ENCODE measurements around the gene AK1.

Gene AK1

DNA sequence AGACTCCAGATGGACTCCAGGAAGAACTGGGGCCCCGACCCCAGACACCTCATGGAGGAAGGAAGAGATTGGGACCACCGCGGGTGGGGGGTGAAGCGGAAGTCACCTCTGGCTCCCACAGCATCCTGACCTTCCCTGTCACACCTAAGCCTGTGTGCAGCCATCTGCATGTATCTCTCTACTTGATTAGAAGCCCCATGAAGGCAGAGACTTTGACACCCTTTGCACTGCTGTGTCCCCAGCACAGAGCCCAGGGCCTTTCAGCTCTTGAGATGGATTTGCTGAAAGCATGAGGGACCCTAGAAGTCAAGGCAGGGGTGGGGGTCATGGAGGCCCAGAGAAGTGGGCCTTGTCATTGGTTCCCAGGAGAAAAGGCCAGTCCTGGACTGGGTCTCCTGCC lies 20.2 kb downstream of the AK1 start:
- Histone ChIP-seq H2AK5ac (ENCODE audit: low read length, severe bottlenecking) (no peak overlapping the region), H3K9ac (ENCODE audit: low read length) (peak overlapping the region; percentile 36)

GRCh38 chr9:127856729-127857116 lies 20.8 kb downstream of the AK1 start:
- Histone ChIP-seq H3K23ac (ENCODE audit: low read length in 2 of 2) (no peak overlapping the region), H2BK120ac (ENCODE audit: low read depth, low read length) (peak overlapping the region; percentile 84), H3K14ac (ENCODE audit: low read length in 2 of 2) (peak overlapping the region in 1 of 2 experiments; percentile 56), H3K18ac (ENCODE audit: low read depth in 1 of 2, low read length in 2 of 2) (peak overlapping the region; percentile 14 to 61), H2BK15ac (ENCODE audit: low read depth, poor library complexity, severe bottlenecking) (peak overlapping the region; percentile 56), H4K91ac (ENCODE audit: low read length) (peak overlapping the region; percentile 83), H2AK5ac (ENCODE audit: low read length, severe bottlenecking) (no peak overlapping the region), H3K9ac (ENCODE audit: low read length) (no peak overlapping the region), H3K79me1 (replicated peaks; ENCODE audit: low read length, poor library complexity, severe bottlenecking) (peaks cover 4% of the 10 kb centered on the region), H3K4me1 (ENCODE audit: control insufficient read depth, insufficient read depth, low read depth, low read length) (peaks cover 37% of the 10 kb centered on the region), H2AFZ (ENCODE audit: low read depth, low read length) (no peak overlapping the region), H2BK12ac (ENCODE audit: low read length in 2 of 2) (peak overlapping the region; percentile 59 to 94), H3K4me3 (ENCODE audit: insufficient read depth in 1 of 2, low read depth in 1 of 2, low read length in 2 of 2) (no peak overlapping the region), H4K8ac (ENCODE audit: low read length) (peak overlapping the region; percentile 78), H3K36me3 (ENCODE audit: control insufficient read depth in 1 of 2, insufficient read depth in 2 of 2, low read depth in 1 of 2, low read length in 2 of 2) (peaks cover 0 to 14% of the 10 kb centered on the region in 2 experiments), H3K27me3 (ENCODE audit: control insufficient read depth in 1 of 2, insufficient read depth in 1 of 2, low read length in 2 of 2) (no peaks in the 10 kb centered on the region), H3K4ac (ENCODE audit: low read depth in 1 of 2, low read length in 2 of 2) (peak overlapping the region in 1 of 2 experiments; percentile 30), H3K27ac (ENCODE audit: low read length, poor library complexity, severe bottlenecking) (no peak overlapping the region), H3K4me2 (ENCODE audit: low read length, poor library complexity, severe bottlenecking) (no peak overlapping the region), H2BK5ac (ENCODE audit: low read depth, low read length, poor library complexity, severe bottlenecking) (no peak overlapping the region), H3K9me3 (ENCODE audit: control insufficient read depth, low read length) (no peaks in the 10 kb centered on the region)
- 94% methylated on average over 8 of the region's 8 CpGs for WGBS
- DNase-seq, result no peak

More for the DNA sequence above, 20.2 kb downstream of the AK1 start:
- WGBS, result 100% methylated on average over 4 of the region's 4 CpGs
- H3K27ac ChIP-seq (ENCODE audit: low read length, poor library complexity, severe bottlenecking), result no peak overlapping the region
- H3K4me3 ChIP-seq (ENCODE audit: insufficient read depth in 1 of 2, low read depth in 1 of 2, low read length in 2 of 2), result no peak overlapping the region
- H2BK12ac ChIP-seq (ENCODE audit: low read length in 2 of 2), result peak overlapping the region; percentile 95
- peak overlapping the region in 1 of 2 experiments; percentile 1 for H3K14ac ChIP-seq (ENCODE audit: low read length in 2 of 2)
- no peak overlapping the region for H2BK5ac ChIP-seq (ENCODE audit: low read depth, low read length, poor library complexity, severe bottlenecking)
- H3K4ac ChIP-seq (ENCODE audit: low read depth in 1 of 2, low read length in 2 of 2), result peak overlapping the region in 1 of 2 experiments; percentile 52
- no peak overlapping the region for H3K23ac ChIP-seq (ENCODE audit: low read length in 2 of 2)
- peak overlapping the region; percentile 93 for H4K91ac ChIP-seq (ENCODE audit: low read length)
- peak overlapping the region; percentile 56 for H2BK120ac ChIP-seq (ENCODE audit: low read depth, low read length)
- peaks cover 4% of the 10 kb centered on the region for H3K79me1 ChIP-seq (replicated peaks; ENCODE audit: low read length, poor library complexity, severe bottlenecking)
- H3K36me3 ChIP-seq (ENCODE audit: control insufficient read depth in 1 of 2, insufficient read depth in 2 of 2, low read depth in 1 of 2, low read length in 2 of 2), result peaks cover 0 to 9% of the 10 kb centered on the region in 2 experiments
- no peak overlapping the region for H2AFZ ChIP-seq (ENCODE audit: low read depth, low read length)
- no peak for DNase-seq
- H3K27me3 ChIP-seq (ENCODE audit: control insufficient read depth in 1 of 2, insufficient read depth in 1 of 2, low read length in 2 of 2), result no peaks in the 10 kb centered on the region
- H3K18ac ChIP-seq (ENCODE audit: low read depth in 1 of 2, low read length in 2 of 2), result peak overlapping the region; percentile 50 to 73
- no peaks in the 10 kb centered on the region for H3K9me3 ChIP-seq (ENCODE audit: control insufficient read depth, low read length)
- peaks cover 39% of the 10 kb centered on the region for H3K4me1 ChIP-seq (ENCODE audit: control insufficient read depth, insufficient read depth, low read depth, low read length)
- H2BK15ac ChIP-seq (ENCODE audit: low read depth, poor library complexity, severe bottlenecking), result peak overlapping the region; percentile 60
- peak overlapping the region; percentile 59 for H4K8ac ChIP-seq (ENCODE audit: low read length)
- H3K4me2 ChIP-seq (ENCODE audit: low read length, poor library complexity, severe bottlenecking), result no peak overlapping the region

GRCh38 chr9:127856094-127856728 lies 21.3 kb downstream of the AK1 start:
- Histone ChIP-seq H3K18ac (ENCODE audit: low read depth in 1 of 2, low read length in 2 of 2) (peak overlapping the region; percentile 61), H3K4ac (ENCODE audit: low read depth in 1 of 2, low read length in 2 of 2) (peak overlapping the region; percentile 18 to 37), H3K27me3 (ENCODE audit: control insufficient read depth in 1 of 2, insufficient read depth in 1 of 2, low read length in 2 of 2) (no peaks in the 10 kb centered on the region), H3K23ac (ENCODE audit: low read length in 2 of 2) (no peak overlapping the region), H2AK5ac (ENCODE audit: low read length, severe bottlenecking) (peak overlapping the region; percentile 24), H4K8ac (ENCODE audit: low read length) (peak overlapping the region; percentile 82), H2BK120ac (ENCODE audit: low read depth, low read length) (peak overlapping the region; percentile 84), H3K4me1 (ENCODE audit: control insufficient read depth, insufficient read depth, low read depth, low read length) (peaks cover 37% of the 10 kb centered on the region), H3K4me3 (ENCODE audit: insufficient read depth in 1 of 2, low read depth in 1 of 2, low read length in 2 of 2) (no peak overlapping the region), H3K79me1 (replicated peaks; ENCODE audit: low read length, poor library complexity, severe bottlenecking) (peaks cover 4% of the 10 kb centered on the region), H2BK5ac (ENCODE audit: low read depth, low read length, poor library complexity, severe bottlenecking) (no peak overlapping the region), H3K9ac (ENCODE audit: low read length) (no peak overlapping the region), H3K9me3 (ENCODE audit: control insufficient read depth, low read length) (no peaks in the 10 kb centered on the region), H3K27ac (ENCODE audit: low read length, poor library complexity, severe bottlenecking) (no peak overlapping the region), H3K36me3 (ENCODE audit: control insufficient read depth in 1 of 2, insufficient read depth in 2 of 2, low read depth in 1 of 2, low read length in 2 of 2) (peaks cover 0 to 15% of the 10 kb centered on the region in 2 experiments), H2BK12ac (ENCODE audit: low read length in 2 of 2) (peak overlapping the region; percentile 94 to 95), H4K91ac (ENCODE audit: low read length) (peak overlapping the region; percentile 83), H3K4me2 (ENCODE audit: low read length, poor library complexity, severe bottlenecking) (no peak overlapping the region), H2BK15ac (ENCODE audit: low read depth, poor library complexity, severe bottlenecking) (peak overlapping the region; percentile 6), H2AFZ (ENCODE audit: low read depth, low read length) (no peak overlapping the region), H3K14ac (ENCODE audit: low read length in 2 of 2) (no peak overlapping the region)
- no peak for DNase-seq
- WGBS, result 71% methylated on average over 11 of the region's 11 CpGs

DNA sequence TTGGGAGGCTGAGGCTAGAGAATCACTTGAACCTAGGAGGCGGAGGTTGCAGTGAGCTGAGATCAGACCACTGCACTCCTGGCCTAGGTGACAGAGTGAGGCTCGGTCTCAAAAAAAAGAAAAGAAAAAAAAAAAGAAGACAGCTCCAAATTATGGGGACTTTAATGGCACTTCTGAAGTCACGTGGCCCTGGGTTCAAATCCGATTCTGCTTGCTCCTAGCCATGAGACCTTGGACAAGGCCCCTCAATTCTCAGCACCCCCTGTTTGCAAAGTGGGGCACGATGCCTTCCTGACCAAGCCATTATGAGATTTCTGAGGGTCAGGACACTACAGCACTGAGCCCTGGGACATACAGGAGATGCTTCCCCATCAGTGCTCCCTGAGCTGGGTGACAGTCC lies 22.0 kb downstream of the AK1 start:
- Histone ChIP-seq H4K91ac (ENCODE audit: low read length) (no peak overlapping the region), H3K14ac (ENCODE audit: low read length in 2 of 2) (no peak overlapping the region), H3K4me2 (ENCODE audit: low read length, poor library complexity, severe bottlenecking) (no peak overlapping the region), H3K27ac (ENCODE audit: low read length, poor library complexity, severe bottlenecking) (no peak overlapping the region), H2BK5ac (ENCODE audit: low read depth, low read length, poor library complexity, severe bottlenecking) (no peak overlapping the region), H2BK12ac (ENCODE audit: low read length in 2 of 2) (peak overlapping the region; percentile 94 to 95), H3K23ac (ENCODE audit: low read length in 2 of 2) (no peak overlapping the region), H3K4ac (ENCODE audit: low read depth in 1 of 2, low read length in 2 of 2) (no peak overlapping the region), H2BK15ac (ENCODE audit: low read depth, poor library complexity, severe bottlenecking) (peak overlapping the region; percentile 44), H2BK120ac (ENCODE audit: low read depth, low read length) (no peak overlapping the region), H3K4me3 (ENCODE audit: insufficient read depth in 1 of 2, low read depth in 1 of 2, low read length in 2 of 2) (no peak overlapping the region), H2AK5ac (ENCODE audit: low read length, severe bottlenecking) (no peak overlapping the region), H2AFZ (ENCODE audit: low read depth, low read length) (no peak overlapping the region), H3K9me3 (ENCODE audit: control insufficient read depth, low read length) (no peaks in the 10 kb centered on the region), H4K8ac (ENCODE audit: low read length) (no peak overlapping the region), H3K9ac (ENCODE audit: low read length) (no peak overlapping the region), H3K4me1 (ENCODE audit: control insufficient read depth, insufficient read depth, low read depth, low read length) (peaks cover 37% of the 10 kb centered on the region), H3K27me3 (ENCODE audit: control insufficient read depth in 1 of 2, insufficient read depth in 1 of 2, low read length in 2 of 2) (no peaks in the 10 kb centered on the region), H3K79me1 (replicated peaks; ENCODE audit: low read length, poor library complexity, severe bottlenecking) (peaks cover 4% of the 10 kb centered on the region), H3K36me3 (ENCODE audit: control insufficient read depth in 1 of 2, insufficient read depth in 2 of 2, low read depth in 1 of 2, low read length in 2 of 2) (peaks cover 1 to 21% of the 10 kb centered on the region in 2 experiments), H3K18ac (ENCODE audit: low read depth in 1 of 2, low read length in 2 of 2) (peak overlapping the region; percentile 52 to 67)
- WGBS, result over 99% methylated on average over 5 of the region's 5 CpGs
- no peak for DNase-seq

All from mesenchymal stem cell (in vitro differentiated cells and primary cell).